ENCODE results near the gene ATP12A.

ATP12A gene
- 0 to 0.22 reads per million in 2 experiments for total RNA-seq

DNA sequence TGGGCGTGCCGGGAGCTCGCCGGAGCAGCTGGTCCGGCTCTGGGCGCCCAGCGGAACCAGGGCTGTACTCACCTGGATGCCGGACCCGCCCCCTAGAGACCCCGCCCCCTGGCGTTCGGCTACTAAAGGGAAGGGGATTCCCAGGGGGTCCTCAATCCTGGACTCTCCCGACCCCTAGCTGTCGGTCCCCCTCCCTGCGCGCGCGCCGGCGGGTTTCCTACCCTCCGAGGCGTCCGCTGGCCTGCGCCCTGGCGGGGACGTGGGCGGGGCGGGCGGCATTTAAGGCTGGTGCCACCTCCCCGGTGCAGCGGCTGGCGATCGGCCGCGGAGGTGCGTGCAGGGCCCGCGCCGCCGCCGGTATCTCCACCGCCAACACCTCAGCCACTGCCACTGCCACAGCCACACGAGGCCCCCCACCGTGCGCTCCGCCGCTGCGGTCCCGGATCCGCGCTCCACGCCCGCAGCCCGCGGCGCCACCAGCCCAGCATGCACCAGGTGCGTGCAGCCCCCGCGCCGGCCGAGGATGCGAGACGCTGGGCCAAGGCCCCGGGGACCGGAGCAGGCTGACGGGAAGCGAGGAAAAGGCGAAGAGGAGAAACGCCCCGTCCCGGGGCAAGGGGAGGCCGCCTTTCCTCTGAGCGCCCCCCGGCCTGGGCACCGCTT lies at the start of gene ATP12A:
Gene ATP12A, plus strand, starts transcription at position 151 of the 663 bp plus-strand sequence. Its CDS starts 336 bp downstream, at position 487.
- DNase-seq (ENCODE audit: low read depth) = peak; percentile 4

DNA sequence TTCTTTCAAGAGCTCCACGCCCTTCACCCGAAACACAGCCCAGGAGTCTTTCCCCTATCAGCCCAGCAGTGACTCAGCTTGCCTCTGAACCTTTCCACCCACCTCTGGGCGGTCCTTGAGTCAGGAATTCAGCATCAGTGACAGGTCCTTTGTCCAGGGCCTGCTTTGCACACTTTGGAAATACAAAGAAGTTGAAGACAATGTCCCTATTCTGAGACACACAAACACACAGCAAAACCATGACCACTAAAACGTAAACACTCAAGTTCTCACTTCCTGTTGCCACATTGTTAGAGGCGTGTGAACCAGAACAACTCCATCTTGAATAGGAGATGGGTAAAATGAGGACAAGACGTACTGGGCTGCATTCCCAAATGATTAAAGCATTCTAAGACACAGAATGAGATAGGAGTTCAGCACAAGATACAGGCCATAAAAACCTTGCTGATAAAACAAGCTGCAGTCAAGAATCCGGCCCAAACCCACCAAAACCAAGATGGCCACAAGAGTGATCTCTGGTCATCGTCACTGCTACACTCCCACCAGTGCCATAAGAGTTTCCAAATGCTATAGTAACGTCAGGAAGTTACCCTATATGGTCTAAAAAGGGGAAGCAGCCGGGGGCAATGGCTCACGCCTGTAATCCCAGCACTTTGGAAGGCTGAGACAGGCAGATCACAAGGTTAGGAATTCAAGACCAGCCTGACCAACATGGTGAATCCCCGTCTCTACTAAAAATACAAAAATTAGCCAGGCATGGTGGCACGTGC lies 49.2 kb upstream of the ATP12A start:
- no peak for DNase-seq (ENCODE audit: low read depth)

- DNase-seq (ENCODE audit: low read depth) = no peak
These were observed 48.3 kb upstream of the ATP12A start for GRCh38 chr13:24631922-24632321.

DNA sequence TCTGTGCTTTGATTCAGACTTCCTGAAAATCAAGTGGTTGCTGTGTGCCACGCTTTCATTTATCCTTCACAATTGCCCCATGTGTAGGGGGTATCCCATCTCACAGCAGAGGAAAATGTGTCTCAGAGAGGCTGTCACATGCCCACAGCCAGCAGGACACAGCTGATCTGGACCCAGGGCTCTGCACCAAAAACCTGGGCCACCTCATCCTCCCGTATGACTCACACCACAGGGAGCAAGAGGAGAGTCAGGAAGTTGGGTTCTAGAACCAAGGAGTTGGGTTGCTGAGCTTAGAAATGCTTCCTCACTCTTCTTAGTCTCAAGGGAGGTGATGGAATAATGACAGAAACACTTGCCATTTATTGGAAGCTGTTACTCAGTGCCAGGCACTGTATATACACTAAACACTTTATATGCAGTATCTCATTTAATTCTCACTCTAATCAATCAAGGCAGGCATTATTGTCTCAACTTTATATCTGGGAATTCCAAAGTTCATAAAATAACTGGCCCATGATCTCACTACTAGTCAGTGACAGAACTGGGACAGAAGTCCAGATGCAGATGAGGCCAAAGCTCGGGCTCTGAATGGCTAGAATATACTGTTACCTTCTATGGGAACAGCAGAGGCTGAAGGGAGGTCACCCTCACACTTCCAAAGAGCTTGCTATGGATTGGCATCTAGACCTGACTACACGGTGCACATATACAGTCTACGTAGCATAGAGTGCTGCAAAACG lies 47.7 kb upstream of the ATP12A start:
- no peak for DNase-seq (ENCODE audit: low read depth)

DNA sequence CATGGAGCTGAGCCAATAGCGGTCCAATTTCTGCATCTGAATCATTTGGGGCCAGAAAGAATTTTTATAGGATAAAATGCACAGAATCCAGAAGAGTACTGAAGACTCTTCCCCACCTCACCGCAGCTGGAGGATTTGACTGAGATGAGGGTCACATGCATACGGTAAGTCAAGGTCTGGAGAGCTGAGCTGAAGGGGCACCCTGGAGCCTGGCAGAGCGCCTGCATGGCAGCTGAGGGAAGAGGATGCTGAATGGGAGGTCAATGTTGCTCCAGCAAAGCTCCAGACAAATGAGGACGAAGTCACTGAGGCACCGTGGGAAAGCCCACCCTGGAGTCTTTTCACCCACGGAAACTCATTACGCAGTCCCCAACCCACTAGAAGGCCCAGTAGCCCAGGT lies 43.4 kb upstream of the ATP12A start:
- DNase-seq (ENCODE audit: low read depth) = no peak

DNA sequence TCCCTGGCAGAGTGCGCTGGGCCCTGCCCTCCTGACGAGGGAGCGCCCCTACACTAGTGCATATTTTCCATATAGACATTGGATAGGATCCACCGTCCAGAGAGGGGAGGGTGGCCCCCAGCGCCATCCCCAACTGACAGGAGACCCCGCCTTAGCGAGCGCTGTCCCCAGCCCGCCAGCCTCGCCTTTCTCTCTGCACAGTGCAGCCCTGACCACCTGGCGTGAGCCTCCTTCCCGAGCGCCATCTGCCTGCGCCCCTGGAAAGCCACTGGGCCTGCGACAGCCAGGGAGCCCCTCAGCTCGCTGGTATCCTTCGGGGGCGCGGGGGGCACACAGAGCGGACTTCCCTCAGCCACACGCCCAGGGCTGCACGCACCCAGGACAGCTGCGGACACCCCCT lies 42.1 kb upstream of the ATP12A start:
- DNase-seq (ENCODE audit: low read depth) = no peak

DNA sequence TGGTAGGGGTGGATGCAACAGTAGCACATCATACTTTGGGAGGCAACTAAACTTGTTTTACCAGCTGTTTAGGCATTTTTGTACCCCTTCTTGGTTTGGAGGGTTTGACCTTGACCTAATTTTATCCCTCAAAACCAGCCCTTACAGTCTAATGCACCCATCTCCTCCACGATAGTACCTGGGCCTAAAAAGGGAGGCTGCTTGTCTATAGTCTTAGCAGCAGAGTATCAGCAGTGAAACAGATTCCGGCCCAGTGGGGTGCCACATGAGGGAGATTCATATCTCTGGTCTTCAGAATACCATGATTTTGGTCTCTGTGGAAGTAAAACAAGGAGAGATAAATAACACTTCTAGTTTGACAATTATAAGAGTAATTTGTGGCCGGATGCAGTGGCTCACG lies 39.5 kb upstream of the ATP12A start:
- no peak for DNase-seq (ENCODE audit: low read depth)

DNA sequence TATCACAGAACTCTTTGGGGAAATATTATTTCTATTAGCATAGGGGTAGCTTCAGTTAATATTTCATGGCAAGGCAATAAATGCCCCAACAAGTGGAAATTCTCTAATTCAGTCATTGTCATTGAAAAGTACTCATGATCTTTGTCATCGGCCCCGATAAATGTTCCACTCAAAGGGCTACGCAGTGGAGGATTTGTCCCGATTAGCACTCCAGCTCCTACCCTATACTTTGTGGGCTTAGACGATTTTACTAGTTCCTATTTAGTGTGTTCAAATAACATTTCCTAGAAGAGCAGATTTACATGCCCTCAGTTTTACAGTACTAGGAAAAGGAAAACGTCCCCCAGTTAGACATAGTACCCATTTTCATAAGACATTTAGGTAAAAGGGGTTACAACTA lies 38.0 kb upstream of the ATP12A start:
- no peak for DNase-seq (ENCODE audit: low read depth)

- no peak for DNase-seq (ENCODE audit: low read depth)
These were observed 36.2 kb upstream of the ATP12A start for GRCh38 chr13:24644036-24644435.

GRCh38 chr13:24648271-24648670 lies 31.9 kb upstream of the ATP12A start:
- no peak for DNase-seq (ENCODE audit: low read depth)

DNA sequence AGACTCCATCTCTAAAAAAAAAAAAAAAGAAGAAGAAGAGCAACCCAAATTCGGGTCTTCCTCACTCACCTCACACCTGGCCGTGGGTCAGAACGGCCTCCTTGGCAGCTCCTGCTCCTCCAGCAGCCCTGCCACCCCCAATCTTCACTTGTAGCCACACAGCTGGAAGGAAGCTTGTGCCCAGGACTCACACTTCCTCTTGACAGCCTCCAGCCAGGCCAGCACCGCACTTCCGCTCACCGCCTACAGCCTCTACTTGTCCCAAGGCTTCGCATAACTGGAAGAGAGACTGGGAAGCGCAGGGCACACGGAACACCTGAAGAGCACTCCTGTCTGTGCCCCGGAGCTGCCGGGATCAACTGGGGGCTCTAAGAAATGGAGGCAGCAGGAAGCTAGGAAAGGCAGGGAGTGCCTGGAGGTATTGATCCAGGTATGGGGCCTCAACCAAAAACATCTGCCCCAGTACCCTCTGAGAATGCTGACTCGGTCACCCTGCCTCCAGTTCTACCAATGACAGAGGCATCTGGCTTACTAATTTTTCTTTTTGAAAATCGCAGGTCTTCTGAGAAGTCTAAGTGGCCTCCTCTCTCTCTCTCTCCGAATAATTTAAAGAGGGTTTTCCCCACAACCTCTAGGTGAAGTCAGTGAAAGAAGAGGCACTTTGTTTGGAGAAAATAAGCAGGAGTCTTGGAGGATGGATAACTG lies 31.1 kb upstream of the ATP12A start:
- DNase-seq (ENCODE audit: low read depth) = no peak

DNA sequence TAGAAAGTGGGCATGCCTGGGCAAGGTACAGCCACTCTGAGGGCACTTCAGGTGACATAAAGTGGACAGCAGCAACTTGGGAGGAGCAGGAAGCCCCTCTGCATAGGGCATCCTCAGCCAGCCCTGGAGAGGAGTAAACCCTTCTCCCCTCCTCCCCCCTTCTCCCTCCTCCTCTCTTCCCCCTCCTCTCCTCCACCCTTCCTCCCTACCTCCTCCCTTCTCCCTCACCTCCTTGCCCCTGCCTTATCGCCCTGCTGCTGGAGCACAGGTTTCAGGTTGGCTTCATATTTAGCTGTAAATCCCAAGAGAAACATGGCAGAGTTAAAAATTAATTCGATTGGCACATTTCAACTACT lies 30.5 kb upstream of the ATP12A start:
- DNase-seq (ENCODE audit: low read depth) = no peak

- no peak for DNase-seq (ENCODE audit: low read depth)
These were observed 30.0 kb upstream of the ATP12A start for GRCh38 chr13:24650161-24650560.

DNA sequence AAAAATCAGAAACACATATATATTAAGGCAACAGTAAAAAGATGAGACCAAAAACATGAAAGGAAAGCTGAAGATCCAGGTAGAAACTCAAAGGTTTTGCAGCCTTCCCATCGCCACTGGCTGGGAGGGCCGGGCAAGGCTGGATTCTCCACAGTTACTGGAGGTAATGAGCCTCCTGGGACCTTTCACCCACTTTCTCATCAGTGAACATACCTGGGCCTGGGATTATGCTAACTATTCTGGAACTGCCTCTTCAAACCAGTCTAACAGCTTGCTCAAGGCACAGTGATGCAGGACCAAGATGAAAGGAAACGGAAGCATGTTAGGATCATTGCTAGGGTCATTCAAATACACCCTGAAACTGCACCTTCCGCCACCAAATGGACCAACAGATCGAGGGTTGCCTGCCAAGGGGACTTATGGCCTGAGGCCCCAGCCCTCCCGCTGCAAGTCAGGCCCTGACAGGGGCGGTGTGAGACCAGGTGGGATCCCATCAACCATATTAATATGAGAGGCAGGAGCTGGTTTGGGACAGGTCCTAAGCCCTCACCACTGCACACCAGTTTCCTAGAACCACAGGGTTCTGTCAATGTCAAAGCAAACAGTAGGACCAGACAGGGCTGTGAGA lies 28.4 kb upstream of the ATP12A start:
- no peak for DNase-seq (ENCODE audit: low read depth)

DNA sequence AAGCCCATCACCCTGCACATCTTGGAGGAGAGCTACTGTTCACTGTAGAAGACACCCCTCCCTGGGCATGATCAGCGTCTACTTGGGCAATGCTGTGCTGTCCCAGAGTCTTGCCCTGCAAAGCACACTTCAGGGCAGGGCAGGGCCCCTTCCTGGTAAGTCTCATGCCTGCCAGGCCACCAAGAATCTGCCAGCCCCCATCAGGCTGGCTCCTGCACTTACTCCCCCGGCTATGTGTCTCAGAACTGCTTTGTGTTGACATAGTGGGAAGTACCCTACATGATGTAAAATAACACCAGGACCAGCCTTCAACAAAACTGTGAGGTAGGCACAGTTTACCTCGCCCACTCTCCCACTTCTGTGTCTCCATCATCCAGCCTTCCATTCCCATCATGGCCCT lies 27.8 kb upstream of the ATP12A start:
- DNase-seq (ENCODE audit: low read depth) = no peak

GRCh38 chr13:24654741-24655140 lies 25.5 kb upstream of the ATP12A start:
- DNase-seq (ENCODE audit: low read depth) = no peak

- DNase-seq (ENCODE audit: low read depth) = no peak
These were observed 21.0 kb upstream of the ATP12A start for GRCh38 chr13:24659239-24659638.

DNA sequence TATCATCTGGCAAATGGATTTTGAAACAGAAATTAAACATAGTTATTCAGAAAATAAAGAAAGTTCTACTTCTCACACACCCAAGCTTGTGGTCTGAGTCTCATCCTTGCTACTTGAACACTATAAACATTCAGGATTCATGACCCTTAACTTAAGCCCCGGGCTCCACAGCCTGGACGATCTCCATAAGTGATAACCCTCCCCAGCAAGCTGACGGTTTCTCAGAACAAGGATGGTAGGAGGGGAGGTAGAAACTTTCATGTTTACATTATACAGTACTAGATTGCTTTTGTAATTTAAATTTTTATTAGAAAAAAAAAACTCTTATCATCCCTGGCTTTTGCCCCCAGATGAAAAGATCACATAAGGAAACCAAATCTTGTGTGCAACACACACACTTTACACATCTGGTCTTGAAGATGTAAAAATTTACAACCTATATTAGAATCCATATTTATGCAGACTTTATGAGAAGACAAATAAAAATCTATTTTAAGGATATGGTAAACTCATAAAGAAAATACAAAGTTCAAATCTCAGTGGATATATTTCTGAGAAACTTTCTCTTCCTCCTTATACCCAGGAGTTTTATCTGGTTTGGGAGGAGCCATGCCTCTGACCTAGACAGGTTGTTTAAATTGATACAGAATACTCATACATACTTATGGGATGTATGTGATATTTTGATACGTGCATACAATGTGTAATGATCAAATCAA lies 20.0 kb upstream of the ATP12A start:
- no peak for DNase-seq (ENCODE audit: low read depth)

GRCh38 chr13:24661713-24662112 lies 18.5 kb upstream of the ATP12A start:
- no peak for DNase-seq (ENCODE audit: low read depth)

DNA sequence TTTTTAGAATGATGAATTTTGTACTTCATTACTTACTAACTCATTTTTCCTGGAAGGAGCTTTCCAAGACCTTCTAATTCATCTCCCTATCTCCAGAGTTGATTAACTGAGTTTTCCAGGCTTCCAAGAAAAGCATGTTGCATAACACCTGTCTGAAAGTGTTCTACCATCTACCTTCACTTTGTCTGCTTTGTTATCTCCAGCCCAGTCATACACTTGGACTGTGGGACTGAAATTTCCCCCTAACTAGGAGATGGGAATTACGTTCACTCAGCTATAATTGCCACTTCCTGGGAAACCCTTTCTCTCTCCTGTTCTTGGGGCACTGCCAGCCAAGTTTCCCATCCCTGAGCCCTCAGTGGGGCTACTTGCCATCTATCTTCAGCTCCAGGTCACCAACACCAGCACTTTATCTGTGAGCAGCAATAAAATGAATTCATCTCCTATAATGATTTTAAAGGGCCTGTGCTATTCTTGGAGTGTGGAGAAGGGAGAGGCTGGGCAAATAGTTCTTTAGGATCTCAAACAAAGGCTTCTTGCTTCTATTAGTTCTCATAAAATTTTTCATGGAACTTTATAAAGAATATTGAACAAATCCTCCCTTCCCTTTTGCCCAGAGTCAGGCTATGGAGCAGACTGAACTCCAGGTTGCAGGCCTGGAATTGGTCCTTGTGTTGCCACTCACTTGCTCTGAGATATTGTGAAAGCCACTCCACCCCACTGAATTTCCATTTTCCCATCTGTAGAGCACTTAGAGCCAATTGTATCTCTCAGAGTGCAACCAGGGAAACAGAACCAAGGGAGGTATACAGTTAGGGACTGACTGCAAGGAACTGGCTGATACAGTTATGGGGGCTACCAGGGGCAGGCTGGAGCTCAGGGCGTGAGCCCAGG lies 17.8 kb upstream of the ATP12A start:
- DNase-seq (ENCODE audit: low read depth) = no peak

All from T follicular helper cell (primary cell).